Epithelial cell of proximal tubule (primary cell): ENCODE data around the gene NAPB. TPM values are rescaled to one million over a fixed set of nuclear protein-coding genes. Genes with fewer than 3 reads are reported as not detected.
A peak's percentile ranks its signal among the peaks of the same experiment; 100 is the strongest.

ENCODE experiments used
- DNase-seq: peaks from one replicate; pipeline ENCODE4 v3.0.0-alpha.2; 2011; ENCODE audit warnings: low read depth
- H3K4me3 ChIP-seq: 2 replicates; pipeline ENCODE4 v1.5.1; 2011; ENCODE audit warnings: low read depth, mild to moderate bottlenecking, low read length
- total RNA-seq: library from RNA; depleted of rRNA; stranded (reverse); fragments of >200 nt; gene quantifications from 2 replicates; pipeline ENCODE4 v1.2.3, GENCODE V29; 2015
- TF ChIP-seq, protein P1 (sequence below): conservative IDR thresholded peaks from 2 replicates; pipeline ENCODE4 v1.5.1; 2012; ENCODE audit warnings: low read depth, mild to moderate bottlenecking, low read length

NAPB gene
- total RNA-seq, 1 donor from 2014 or later: 3.3 TPM

GRCh38 chr20:23362392-23363256 lies 58.7 kb downstream of the NAPB start:
- TF ChIP-seq, protein P1, sequence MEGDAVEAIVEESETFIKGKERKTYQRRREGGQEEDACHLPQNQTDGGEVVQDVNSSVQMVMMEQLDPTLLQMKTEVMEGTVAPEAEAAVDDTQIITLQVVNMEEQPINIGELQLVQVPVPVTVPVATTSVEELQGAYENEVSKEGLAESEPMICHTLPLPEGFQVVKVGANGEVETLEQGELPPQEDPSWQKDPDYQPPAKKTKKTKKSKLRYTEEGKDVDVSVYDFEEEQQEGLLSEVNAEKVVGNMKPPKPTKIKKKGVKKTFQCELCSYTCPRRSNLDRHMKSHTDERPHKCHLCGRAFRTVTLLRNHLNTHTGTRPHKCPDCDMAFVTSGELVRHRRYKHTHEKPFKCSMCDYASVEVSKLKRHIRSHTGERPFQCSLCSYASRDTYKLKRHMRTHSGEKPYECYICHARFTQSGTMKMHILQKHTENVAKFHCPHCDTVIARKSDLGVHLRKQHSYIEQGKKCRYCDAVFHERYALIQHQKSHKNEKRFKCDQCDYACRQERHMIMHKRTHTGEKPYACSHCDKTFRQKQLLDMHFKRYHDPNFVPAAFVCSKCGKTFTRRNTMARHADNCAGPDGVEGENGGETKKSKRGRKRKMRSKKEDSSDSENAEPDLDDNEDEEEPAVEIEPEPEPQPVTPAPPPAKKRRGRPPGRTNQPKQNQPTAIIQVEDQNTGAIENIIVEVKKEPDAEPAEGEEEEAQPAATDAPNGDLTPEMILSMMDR: no peak
- no peak for DNase-seq
- H3K4me3 ChIP-seq: peak overlapping the region; percentile 83

DNA sequence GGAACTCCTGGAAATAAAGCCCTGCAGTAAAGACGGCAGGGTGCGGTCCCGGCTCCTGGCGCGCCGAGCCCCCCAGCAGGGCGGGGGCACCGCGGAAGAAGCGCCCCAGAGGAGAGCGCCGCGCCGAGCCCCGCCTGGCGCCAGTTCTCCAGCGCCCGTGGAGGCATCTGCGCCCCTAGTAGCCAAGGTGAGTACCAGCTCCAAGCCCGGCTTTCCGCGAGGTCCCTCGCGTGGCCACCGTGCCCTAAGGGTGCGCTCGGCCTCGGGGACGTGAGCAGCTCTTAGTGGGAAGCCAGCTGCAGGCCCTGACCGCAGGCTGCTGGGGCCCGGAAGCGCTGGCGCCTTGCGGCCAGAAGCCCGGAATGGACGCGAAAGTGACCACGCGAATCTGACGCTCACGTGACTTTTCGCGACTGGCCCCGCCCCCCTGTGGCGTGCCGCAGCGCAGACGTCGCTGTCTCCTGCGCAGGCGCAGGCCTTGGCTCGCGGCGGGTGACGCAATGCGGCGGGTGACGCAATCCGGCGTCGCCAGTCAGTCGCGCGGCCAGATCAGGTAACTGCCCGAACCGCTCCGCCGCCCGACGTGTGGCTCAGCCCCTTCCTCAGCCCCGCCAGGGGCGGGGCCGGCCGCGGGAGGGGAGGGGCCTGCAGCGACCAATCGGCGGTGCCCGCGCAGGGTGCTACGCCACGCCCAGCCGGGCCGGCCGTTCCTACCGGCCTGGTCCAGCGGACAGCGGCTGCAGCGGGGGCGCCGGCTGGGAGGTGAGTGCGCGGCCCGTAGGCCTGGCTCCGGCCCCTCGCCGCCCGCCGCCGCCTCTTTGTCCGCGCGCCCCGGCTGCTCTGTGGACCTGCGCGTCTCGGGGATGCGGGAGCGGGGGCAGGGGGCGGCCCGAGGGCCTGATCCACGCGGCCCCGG lies 59.6 kb downstream of the NAPB start, which contains the start of gene GZF1:
TSS of gene GZF1 (plus strand) at position 707 of the 916 bp plus-strand sequence. CDS start 2,202 bp downstream, outside the sequence.
- TF ChIP-seq, protein P1: no peak
- H3K4me3 ChIP-seq: peak within 1 kb of the TSS; percentile 83
- DNase-seq: no peak

DNA sequence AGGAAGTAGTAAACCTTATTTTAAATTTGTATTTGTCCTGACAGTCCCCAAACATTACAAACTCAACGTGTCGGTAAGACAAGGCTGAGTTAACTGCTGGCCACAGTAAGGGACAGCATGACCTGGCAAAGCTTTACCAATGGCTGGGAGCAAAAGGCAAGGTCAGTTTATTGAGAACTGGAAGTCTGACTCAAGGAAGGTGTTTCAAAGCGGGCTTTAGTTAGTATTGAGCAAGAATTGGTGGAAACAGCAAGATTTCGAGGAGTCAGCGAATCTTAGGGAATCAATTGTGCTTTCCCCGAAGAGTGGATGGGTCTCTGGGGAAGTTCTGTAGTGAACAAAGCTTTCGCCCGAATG lies 60.2 kb downstream of the NAPB start:
- TF ChIP-seq, protein P1: no peak
- peak overlapping the region; percentile 83 for H3K4me3 ChIP-seq
- DNase-seq: no peak

GRCh38 chr20:23360531-23360930 lies 60.8 kb downstream of the NAPB start:
- TF ChIP-seq, protein P1: no peak
- no peak for DNase-seq
- peak overlapping the region; percentile 83 for H3K4me3 ChIP-seq

DNA sequence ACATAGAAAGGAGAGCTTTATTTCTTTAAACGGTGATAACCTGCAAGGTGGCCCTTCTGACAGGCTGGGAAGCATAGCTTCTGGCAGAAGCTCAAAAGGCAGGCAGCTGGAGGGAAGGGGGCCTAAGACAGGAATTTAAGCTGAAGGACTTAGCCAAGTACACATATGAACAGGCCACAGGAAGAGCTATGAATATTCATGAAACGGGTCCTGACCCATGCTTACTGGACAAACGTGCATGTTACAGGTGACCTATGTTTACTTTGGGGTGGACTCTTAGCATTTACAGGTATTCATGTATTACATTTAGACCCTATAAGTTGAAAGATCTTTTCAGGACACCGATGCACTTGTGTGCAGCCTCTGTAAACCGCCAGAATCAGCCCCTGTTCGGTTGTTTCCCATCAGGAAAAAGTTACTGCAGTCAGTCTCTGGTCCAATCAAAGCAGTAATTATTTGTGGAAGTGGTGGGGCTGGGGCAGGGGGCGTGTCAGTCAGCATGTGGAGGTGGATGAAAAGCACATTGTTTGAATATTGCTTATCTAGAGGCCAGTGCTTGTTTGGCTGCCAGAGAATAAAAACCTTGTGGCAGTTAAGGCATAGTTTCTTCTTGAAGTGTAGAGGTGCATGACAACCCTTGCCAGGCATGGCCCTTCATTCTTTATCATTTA lies 62.2 kb downstream of the NAPB start:
- TF ChIP-seq, protein P1: no peak
- no peak for DNase-seq
- no peak overlapping the region for H3K4me3 ChIP-seq

- TF ChIP-seq, protein P1: no peak
- no peak for DNase-seq
- peak overlapping the region; percentile 46 for H3K4me3 ChIP-seq
Observed at GRCh38 chr20:23358563-23358906, 62.8 kb downstream of the NAPB start.
